Vagina (tissue), 2 donors: Measurements from ENCODE around the gene KRT9. TPM values are rescaled to one million over a fixed set of nuclear protein-coding genes. Genes with fewer than 3 reads are reported as not detected.
A peak's percentile ranks its signal among the peaks of the same experiment; 100 is the strongest.
"Not testable (repeated sequence)": the region's sequence is repeated elsewhere in the genome, so short reads cannot be mapped to it uniquely, and the experiment has no call there.

Experiments
- DNase-seq, 2 donors: peaks; one replicate each; pipeline ENCODE4 v3.0.0-alpha.2; 2017; ENCODE audit errors: extremely low spot score in 2 of 2
- H3K27ac ChIP-seq: fragments of 200-600 bp; sonication (generic); one replicate; pipeline ENCODE4 v1.5.1; 2019
- H3K27me3 ChIP-seq: fragments of 200-600 bp; sonication (generic); one replicate; pipeline ENCODE4 v1.5.1; 2019
- H3K36me3 ChIP-seq, 2 donors: fragments of 200-600 bp; sonication (generic); one replicate each; pipeline ENCODE4 v1.5.1; 2017 to 2019
- H3K4me1 ChIP-seq: fragments of 200-600 bp; sonication (generic); one replicate; pipeline ENCODE4 v1.5.1; 2019
- H3K4me3 ChIP-seq, 2 donors: fragments of 200-600 bp; sonication (generic); 1 replicate in 1 of 2; 2 replicates in 1 of 2; pipeline ENCODE4 v1.5.1; 2016 to 2019
- H3K9me3 ChIP-seq: fragments of 200-600 bp; sonication (generic); one replicate; pipeline ENCODE4 v1.5.1; 2019
- POLR2A ChIP-seq, 2 donors: fragments of 450-650 bp; IDR thresholded peaks; one replicate each; pipeline ENCODE4 v1.6.1; 2017; ENCODE audit warnings: antibody characterized with exemption in 2 of 2, mild to moderate bottlenecking in 2 of 2, moderate library complexity in 2 of 2
- POLR2AphosphoS5 ChIP-seq, 2 donors: sonication (generic); formaldehyde crosslinking; IDR thresholded peaks; one replicate each; pipeline ENCODE4 v1.9.0; 2017; ENCODE audit warnings: antibody characterized with exemption in 2 of 2, mild to moderate bottlenecking in 2 of 2, low read depth in 1 of 2; ENCODE audit not compliant: insufficient read depth in 1 of 2
- intact Hi-C: fragments of 100-400 bp; cut with DNase I; formaldehyde crosslinking; loops from one replicate; pipeline ENCODE4 v1.15.1; 2023
- total RNA-seq: library from RNA; depleted of rRNA; stranded (reverse); fragments of >200 nt; gene quantifications from one replicate; pipeline ENCODE4 v1.2.3, GENCODE V29; 2016
- TF ChIP-seq, protein P1 (sequence below), 3 experiments: fragments of 450-650 bp in 2 of 3; fragments of 200-600 bp in 1 of 3; sonication (generic) in 1 of 3; IDR thresholded peaks; one replicate each; pipeline ENCODE4 v1.5.1; 2017 to 2019; ENCODE audit warnings: antibody characterized with exemption in 3 of 3, mild to moderate bottlenecking in 2 of 3, moderate library complexity in 2 of 3

The KRT9 gene
- total RNA-seq, 1 donor from 2014 or later = not detected

- Histone ChIP-seq H3K9me3 (no peaks in the 10 kb centered on the region), H3K27me3 (no peaks in the 10 kb centered on the region), H3K27ac (no peak overlapping the region), H3K4me1 (peaks cover 22% of the 10 kb centered on the region), H3K36me3 (no peaks in the 10 kb centered on the region), H3K4me3 (no peak overlapping the region)
- no peak for DNase-seq
- intact Hi-C loops = no loop called here
- no peak for TF ChIP-seq POLR2A (IDR thresholded peaks at IDR 0.05)
These were observed 42.2 kb upstream of the KRT9 start for GRCh38 chr17:41614098-41614497.

DNA sequence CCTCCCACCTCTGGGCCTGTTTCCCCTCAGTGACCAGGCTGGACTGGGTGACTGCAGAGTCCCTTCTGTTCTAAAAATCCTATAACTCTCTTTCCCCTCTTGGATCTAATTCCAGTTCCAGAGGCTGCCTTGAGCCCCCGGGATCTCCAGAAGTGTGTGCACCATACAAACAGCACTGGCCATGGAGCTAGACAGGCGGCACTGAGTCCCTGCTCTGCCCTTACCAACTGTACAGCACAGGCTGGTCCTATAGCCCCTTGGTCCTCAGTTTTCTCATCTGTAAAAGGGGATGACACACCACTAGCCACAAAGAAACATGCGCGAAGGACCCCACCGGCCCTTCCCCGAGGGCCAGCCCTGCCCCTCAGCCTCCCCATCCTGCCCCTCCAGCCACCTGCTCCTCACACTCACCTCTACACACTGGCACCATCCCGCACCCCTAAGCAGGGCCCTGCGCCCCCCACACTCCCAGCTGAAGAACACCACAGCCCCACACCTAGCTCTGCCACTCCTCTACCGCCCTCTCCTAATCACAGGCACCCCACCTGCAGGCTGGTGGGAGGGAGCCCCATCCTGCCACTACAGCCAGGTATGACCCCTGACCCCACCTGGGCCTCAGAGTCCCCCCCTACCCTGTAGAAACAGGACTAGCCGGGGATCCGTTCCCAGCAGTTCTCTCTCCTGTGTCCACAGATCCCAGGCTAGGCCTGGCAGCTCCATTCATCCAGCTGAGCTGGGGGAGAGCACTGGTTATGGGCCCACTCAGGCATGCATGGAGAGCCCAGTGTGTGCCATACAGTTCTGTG lies 41.6 kb upstream of the KRT9 start:
- TF ChIP-seq POLR2AphosphoS5 (IDR thresholded peaks at IDR 0.05; ENCODE audit: insufficient read depth in 1 of 2, low read depth in 1 of 2) (no peak), POLR2A (IDR thresholded peaks at IDR 0.05) (no peak)
- TF ChIP-seq, protein P1, sequence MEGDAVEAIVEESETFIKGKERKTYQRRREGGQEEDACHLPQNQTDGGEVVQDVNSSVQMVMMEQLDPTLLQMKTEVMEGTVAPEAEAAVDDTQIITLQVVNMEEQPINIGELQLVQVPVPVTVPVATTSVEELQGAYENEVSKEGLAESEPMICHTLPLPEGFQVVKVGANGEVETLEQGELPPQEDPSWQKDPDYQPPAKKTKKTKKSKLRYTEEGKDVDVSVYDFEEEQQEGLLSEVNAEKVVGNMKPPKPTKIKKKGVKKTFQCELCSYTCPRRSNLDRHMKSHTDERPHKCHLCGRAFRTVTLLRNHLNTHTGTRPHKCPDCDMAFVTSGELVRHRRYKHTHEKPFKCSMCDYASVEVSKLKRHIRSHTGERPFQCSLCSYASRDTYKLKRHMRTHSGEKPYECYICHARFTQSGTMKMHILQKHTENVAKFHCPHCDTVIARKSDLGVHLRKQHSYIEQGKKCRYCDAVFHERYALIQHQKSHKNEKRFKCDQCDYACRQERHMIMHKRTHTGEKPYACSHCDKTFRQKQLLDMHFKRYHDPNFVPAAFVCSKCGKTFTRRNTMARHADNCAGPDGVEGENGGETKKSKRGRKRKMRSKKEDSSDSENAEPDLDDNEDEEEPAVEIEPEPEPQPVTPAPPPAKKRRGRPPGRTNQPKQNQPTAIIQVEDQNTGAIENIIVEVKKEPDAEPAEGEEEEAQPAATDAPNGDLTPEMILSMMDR (IDR thresholded peaks at IDR 0.05) = no peak
- Histone ChIP-seq H3K9me3 (no peaks in the 10 kb centered on the region), H3K27ac (peak overlapping the region; percentile 83), H3K4me3 (no peak overlapping the region), H3K36me3 (no peaks in the 10 kb centered on the region), H3K27me3 (no peaks in the 10 kb centered on the region), H3K4me1 (peaks cover 22% of the 10 kb centered on the region)
- no peak for DNase-seq
- intact Hi-C loops = no loop called here

DNA sequence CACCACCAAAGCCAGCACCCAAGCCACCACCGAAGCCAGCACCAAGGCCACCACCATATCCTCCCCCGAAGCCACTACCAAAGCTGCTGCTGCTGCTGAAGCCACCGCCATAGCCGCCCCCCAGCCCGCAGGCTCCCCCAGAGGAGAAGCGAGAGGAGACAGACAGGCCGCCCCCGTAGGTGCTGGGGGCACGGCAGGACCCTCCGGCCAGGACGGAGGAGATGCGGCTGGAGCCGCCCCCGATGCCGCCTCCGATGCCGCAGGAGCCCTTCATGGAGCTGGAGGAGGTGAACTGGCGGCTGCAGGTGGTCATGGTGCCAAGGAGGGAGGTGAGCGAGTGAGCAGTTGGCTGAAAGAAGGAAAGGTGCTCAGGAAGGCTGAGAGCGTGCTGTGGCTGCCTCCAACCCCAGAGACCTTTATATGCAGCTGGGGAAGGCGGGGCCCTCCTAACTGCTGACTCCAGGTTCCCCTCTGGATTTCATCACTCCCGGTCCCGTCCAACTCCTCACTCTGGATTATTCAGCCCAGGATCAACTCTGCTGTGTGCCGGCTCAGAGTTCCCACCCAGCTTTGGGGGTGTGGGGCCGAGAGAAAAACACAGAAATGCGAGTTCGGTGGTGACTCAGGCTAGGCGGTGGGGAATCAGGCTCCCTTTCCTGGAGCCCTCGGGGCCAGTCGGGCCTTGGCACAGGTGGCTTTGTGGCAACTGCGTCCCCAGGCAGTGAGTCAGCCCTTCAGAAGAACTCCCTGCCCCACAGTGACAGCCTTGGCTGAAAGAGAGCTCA lies 40.7 kb upstream of the KRT9 start, which contains the start of gene KRT16:
Gene KRT16, minus strand, starts transcription at position 392 of the 785 bp plus-strand sequence. Its CDS starts 79 bp downstream, at position 313.
- Histone ChIP-seq H3K4me1 (peaks cover 22% of the 10 kb centered on the region), H3K27ac (peak within 1 kb of the TSS; percentile 83), H3K4me3 (peak within 1 kb of the TSS in 1 of 2 donors; percentile 29)
- H3K36me3 ChIP-seq, DNase-seq, H3K27me3 ChIP-seq, H3K9me3 ChIP-seq, intact Hi-C loops: not testable (repeated sequence)
- peak; percentile 56 to 59 for TF ChIP-seq POLR2AphosphoS5 (IDR thresholded peaks at IDR 0.05; ENCODE audit: insufficient read depth in 1 of 2, low read depth in 1 of 2)

- no peak for DNase-seq
- Histone ChIP-seq H3K36me3 (no peaks in the 10 kb centered on the region), H3K4me3 (no peak overlapping the region)
These were observed 39.2 kb upstream of the KRT9 start for GRCh38 chr17:41610965-41611640.

DNA sequence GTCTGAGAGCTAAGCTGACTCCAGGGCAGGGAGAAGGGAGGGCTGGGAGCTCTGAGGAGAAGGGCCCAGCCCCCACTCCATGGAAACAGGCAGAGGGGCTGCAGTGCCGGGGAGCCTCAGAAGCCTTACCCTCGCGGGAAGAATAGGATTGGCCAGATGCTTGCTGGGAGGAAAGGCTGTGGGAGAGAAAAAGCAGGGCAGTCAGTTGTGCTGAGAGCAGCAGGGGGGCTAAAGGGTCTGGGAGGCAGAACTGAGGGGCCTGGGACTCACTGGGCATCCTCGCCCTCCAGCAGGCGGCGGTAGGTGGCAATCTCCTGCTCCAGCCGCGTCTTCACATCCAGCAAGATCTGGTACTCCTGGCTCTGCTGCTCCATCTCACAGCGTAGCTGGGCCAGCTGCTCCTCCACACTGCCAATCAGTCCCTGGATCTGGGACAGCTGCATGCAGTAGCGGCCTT lies 38.2 kb upstream of the KRT9 start:
- H3K27me3 ChIP-seq, intact Hi-C loops, H3K4me3 ChIP-seq, DNase-seq, H3K9me3 ChIP-seq, H3K27ac ChIP-seq, H3K36me3 ChIP-seq: not testable (repeated sequence)
- H3K4me1 ChIP-seq = peaks cover 22% of the 10 kb centered on the region

More at GRCh38 chr17:41610965-41611640, 39.2 kb upstream of the KRT9 start:
- Histone ChIP-seq H3K4me1 (peaks cover 22% of the 10 kb centered on the region), H3K27me3 (no peaks in the 10 kb centered on the region), H3K27ac (no peak overlapping the region), H3K9me3 (no peaks in the 10 kb centered on the region)
- intact Hi-C loops = no loop called here
- TF ChIP-seq, protein P1 (IDR thresholded peaks at IDR 0.05) = no peak
- TF ChIP-seq POLR2A (IDR thresholded peaks at IDR 0.05) = no peak
- TF ChIP-seq POLR2AphosphoS5 (IDR thresholded peaks at IDR 0.05; ENCODE audit: insufficient read depth in 1 of 2, low read depth in 1 of 2) = no peak

- H3K4me3 ChIP-seq, H3K9me3 ChIP-seq, DNase-seq, H3K36me3 ChIP-seq, intact Hi-C loops, H3K27ac ChIP-seq, H3K27me3 ChIP-seq: not testable (repeated sequence)
- H3K4me1 ChIP-seq = peaks cover 20% of the 10 kb centered on the region
These were observed 35.1 kb upstream of the KRT9 start for GRCh38 chr17:41606930-41607329.
